HT-29 (cell line): ENCODE measurements around the gene BRD3. TPM values are rescaled to one million over a fixed set of nuclear protein-coding genes. Genes with fewer than 3 reads are reported as not detected.
A peak's percentile ranks its signal among the peaks of the same experiment; 100 is the strongest.
"Not testable (repeated sequence)": the region's sequence is repeated elsewhere in the genome, so short reads cannot be mapped to it uniquely, and the experiment has no call there.

Experiments used
- DNase-seq: peaks from one replicate; pipeline ENCODE4 v3.0.0-alpha.2; 2015; ENCODE audit warnings: low spot score
- total RNA-seq: library from RNA; depleted of rRNA; stranded (reverse); fragments of >200 nt; shearing (Covaris generic); gene quantifications from 2 replicates; pipeline ENCODE4 v1.2.3, GENCODE V29; 2014; rRNA removed

BRD3 gene
- 15.8 and 21.8 TPM in 2 replicates for total RNA-seq

DNA sequence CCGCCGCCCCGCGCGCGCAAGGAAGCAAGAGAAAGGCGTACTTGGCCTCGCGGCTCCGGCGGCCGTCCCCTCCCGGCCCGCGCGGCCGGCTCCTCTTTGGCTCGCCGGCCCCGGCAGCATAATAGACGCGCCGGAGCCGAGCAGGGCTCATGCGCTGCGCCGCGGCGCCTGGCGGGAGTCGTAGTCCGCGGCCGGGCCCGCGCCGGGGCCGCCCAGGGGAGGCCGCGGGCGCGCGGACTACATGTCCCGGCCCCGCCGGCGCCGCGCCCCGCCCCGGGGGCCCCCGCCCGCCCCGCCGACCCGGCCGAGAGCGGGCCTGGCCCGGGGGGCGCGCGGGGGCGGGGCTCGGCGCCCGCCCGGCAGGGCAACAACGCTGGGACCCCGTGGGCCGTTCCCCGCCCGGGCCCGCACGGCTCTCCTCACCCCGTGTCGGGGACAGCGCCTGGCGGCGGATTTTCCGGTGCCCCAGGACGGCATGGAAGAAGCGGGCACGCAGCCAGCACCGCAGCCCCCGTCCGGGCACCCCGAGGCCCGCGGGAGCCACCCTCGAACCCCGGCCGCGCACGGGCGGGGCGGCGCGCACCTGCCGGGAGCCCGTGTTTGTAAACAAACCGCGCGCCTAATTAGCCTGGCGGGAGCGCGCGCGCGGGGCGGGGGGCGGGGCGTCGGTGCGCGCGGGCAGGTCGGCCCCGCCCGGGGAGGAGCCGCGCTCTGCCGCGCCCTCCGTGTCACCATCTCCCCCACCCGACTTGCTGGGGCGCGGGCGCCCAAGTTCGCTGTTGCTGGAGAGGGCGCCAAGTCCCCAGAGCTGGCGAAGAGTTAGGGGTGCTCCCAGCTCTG is at the start of gene BRD3:
Gene BRD3, minus strand, starts transcription at position 123 of the 840 bp plus-strand sequence. CDS start 14,549 bp downstream, outside the sequence.
- peak; percentile 86 for DNase-seq

DNA sequence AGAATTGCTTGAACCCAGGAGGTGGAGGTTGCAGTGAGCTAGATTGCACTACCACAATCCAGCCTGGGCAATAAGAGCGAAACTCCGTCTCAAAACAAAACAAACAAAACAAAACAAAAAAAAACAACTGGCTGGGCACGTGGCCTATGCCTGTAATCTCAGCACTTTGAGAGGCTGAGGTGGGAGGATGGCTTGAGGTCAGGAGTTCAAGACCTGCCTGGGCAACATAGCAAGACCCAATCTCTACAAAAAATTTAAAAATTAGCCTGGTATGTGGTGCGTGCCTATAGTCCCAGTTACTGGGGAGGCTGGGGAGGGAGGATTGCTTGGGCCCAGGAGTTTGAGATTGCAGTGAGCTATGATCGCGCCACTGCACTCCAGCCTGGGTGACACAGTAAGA is 44.7 kb upstream of the BRD3 start:
- DNase-seq = no peak

DNA sequence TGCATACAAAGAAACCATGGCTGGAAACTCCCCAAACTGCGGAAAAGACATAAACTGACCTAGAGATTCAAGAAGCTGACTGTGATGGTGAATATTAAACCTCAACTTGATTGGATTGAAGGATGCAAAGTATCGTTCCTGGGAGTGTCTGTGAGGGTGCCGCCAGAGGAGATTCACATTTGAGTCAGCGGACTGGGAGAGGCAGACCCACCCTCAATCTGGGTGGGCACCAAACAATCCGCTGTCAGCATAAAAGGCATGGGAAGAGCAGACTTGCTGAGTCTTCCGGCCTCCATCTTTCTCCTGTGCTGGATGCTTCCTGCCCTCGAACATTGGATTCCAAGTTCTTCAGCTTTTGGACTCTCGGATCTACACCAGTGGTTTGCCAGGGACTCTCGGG is 43.2 kb upstream of the BRD3 start:
- no peak for DNase-seq

DNA sequence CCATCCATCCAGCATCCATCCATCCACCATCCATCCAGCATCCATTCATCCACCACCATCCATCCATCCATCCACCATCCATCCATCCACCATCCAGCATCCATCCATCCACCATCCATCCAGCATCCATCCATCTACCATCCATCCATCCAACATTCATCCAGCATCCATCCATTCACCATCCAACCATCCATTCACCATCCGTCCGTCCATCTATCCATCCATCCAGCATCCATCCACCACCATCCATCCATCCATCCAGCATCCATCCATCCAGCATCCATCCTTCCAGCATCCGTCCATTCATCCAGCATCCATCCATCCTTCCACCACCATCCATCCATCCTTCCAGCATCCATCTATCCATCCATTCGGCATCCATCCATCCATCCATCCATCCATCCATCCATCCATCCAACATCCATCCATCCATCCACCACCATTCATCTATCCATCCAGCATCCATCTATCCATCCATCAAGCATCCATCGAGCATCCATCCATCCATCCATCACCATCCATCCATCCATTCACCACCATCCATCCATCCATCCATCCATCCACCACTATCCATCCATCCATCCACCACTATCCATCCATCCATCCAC is 35.7 kb upstream of the BRD3 start:
- DNase-seq = no peak

DNA sequence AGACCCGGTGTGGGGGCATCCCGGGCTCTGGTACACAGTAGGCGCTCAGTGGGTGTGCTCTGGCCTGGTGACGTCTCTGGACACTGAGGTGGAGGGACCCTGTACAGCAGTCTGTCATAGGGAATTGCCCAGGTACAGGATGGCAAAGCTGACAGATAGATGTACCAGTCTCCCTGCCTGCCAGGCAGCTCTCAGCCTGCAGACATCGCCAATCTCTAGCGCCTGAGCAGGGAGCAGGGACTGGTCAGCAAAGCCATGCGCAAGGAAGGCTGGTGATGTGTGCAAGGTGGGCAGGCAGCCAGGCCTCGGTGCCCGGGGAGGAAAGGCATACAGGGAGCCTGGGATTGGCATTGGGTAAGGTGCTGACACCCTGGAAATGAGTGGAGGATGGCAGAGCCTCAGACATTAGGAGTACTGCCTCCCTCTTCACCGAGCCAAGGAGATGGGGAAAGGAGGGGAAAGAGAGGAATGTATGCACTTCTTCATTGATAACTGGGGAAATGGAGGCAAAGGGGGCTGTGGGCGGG is 33.9 kb upstream of the BRD3 start:
- DNase-seq = no peak

DNA sequence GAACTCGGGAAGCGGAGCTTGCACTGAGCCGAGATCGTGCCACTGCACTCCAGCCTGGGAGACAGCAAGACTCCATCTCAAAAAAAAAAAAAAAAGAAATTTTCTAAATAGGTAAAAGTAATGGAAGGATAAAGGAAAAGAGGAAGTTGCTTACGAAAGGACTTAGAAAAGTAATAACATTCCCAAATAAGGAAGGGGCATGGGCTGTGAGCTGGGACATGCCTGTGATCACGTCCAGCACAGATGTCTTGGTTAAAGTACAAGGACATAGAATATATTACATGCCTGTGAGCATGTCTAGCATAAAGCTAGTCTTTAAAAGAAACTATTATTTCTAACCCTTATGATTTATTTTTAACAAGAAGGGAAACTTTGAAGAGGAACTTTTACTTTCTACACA is 33.3 kb upstream of the BRD3 start:
- not testable (repeated sequence) for DNase-seq

DNA sequence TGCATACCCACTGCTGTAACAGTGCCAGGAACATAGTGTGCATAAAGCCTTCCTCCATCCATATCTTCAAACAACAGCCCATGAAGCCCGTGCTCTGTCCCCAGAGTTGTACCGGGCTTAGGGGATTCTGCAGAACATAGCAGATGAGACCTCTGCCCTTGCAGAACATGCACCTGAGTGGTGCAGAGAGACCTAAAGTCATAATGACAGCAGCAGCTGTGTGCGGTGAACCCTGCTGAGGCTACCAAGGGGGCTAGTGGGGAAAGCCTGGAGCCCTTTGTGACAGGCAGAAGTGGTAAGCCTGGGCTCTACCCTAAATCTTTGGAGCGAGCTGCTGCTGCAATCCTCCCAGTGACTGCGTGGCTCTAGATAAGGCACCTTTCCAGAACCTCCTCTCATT is 32.2 kb upstream of the BRD3 start:
- DNase-seq = no peak

DNA sequence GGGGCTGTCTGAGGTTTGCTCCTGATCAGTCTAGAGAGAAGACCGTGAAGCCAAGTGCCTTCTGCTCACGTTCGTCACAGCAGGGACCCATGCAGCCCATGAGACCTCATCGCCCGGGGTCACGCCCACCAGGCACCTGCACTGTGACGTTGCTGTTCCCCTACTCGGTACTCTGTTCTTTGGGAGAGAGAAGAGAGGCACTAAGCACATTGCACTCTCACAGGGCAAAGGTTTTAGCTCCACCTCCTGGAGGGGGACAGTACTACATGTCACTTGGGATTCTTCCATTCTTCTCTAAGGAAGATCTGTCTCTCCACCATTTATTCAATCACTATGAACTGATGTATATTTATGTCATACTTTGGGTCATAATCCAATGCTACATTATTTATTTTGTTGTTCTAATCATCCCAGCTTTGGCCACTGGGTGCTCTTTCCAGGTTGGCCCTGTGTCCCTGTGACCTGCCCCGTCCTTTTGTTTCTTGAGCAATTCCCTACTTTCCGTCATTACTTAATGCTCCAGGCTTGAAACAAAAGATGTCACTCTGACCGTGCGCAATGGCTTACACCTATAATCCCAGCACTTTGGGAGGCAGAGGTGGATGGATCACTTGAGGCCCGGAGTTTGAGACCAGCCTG is 31.4 kb upstream of the BRD3 start:
- peak; percentile 88 for DNase-seq

DNA sequence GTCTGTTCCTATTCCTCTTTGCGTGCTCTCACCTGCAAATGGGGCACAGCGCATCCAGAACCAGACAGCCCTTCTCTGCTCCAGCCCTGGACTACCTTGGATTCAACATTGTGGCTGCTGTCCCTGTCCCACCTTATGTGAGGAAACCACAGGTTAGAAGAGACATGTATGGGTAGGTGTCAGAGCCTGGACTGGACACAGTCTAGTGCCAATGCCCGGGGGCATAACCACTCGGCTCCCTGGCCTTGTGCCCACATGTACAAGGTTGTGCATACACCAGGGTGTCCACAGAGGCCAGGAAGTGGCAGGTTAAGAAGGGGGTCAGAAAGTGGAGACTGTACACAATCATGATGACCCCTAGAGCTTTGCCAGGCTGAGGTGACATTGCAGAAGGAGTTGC is 22.1 kb upstream of the BRD3 start:
- DNase-seq = no peak

DNA sequence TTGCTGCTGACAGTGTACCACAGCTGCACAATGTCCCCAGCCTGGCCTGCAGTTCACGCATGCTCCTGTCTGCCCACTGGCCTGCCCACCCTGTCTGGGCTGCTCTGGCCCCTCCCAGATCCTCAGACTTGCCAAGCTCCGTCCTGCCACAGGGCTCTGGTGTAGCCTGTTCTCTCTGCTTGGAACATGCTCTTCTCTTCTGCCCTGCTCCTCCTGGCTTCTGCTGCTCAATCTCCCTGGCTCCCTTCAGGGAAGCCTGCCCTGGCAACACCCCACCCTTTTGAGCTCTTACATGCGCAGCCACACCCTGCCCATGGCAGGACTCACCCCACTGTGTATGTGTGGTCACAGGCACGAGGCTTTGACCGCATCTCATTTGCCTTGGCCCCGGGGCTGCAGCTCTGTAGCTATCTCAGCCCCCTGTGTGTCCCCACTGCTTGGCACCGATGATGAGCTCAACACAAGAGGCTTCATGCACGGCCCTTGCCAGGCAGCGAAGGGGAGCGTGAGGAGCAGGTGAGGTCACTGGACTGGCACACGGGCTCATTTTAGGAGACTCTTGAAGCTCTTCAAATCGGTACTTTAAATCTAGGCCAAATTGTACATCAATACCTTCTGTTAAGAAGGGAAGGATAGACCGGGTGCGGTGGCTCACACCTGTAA is 20.4 kb upstream of the BRD3 start:
- no peak for DNase-seq

DNA sequence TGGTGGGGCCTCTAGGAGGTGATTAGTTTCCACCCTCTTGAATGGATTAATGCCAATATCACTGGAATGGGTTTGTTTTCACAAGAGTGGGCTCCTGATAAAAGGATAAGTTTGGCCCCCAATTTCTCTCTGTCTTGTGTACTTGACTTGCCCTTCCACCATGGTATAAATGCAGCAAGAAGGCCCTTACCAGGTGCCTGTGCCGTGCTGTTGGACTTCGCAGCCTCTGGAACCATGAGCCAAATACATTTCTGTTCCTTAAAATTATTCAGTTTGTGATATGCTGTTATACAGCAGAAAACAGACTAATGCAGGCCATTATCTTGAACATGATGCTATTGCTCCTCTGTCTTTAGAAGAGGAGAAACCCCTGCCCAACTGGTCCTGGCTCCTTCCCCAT is 17.8 kb upstream of the BRD3 start:
- no peak for DNase-seq

DNA sequence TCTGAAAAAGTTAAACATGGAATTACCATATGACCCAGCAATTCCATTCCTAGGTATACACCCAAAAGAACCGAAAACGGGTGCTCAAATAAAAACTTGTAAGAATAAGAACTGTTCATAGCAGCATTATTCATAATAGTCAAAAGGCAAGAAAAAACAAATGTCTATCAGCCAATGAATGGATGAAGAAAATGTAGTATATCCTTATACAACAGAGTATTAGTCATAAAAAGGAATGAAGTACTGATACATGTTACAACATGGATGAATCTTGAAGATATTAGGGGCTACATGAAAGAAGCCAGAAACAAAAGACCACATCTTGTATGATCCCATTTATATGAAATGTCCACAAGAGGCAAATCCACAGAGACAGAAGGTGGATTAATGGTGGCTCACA is 15.6 kb upstream of the BRD3 start:
- no peak for DNase-seq

DNA sequence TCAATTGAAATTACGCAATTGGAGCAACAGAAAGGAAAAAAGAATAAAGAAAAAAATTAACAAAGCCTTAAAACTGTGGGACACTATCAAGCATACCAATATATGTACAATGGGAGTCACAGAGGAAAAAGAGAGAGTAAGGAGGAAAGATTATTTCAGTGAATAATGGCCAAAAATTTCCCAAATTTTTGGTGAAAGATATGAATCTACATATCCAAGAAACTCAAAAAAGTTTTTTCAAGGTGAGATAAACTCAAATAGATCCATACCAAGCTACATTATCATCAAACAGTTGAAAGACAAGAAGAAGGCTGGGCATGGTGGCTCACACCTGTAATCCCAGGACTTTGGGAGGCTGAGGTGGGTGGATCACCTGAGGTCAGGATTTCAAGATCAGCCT is 8.8 kb upstream of the BRD3 start:
- no peak for DNase-seq

DNA sequence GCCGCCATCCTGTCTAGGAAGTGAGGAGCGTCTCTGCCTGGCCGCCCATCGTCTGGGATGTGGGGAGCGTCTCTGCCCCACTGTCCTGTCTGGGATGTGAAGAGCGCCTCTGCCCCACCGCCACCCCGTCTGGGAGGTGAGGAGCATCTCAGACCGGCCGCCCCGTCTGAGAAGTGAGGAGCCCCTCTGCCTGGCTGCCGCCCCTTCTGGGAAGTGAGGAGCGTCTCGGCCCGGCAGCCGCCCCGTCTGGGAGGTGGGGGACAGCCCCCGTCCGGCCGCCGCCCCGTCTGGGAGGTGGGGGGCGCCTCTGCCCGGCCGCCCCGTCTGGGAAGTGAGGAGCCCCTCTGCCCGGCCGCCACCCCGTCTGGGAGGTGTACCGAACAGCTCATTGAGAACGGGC is 7.9 kb upstream of the BRD3 start:
- not testable (repeated sequence) for DNase-seq

DNA sequence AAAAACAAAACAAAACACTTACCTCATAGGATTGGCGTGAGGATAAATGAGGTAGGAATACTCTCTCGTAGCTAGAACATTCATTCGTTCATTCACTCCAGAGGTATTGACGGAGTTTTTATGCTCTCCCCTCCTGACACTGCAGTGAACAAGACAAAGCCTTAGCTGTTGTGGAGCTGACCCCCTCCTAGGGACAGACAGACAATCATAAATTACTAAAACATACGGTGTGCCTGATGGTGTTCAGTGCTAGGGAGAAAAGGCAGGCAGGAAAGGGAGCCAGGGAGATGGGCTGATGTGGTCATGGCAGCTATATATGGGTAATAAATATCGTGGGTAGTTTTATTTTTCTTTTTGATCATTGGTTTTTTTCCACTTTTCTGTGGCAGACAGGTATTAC is 5.7 kb upstream of the BRD3 start:
- DNase-seq = no peak

DNA sequence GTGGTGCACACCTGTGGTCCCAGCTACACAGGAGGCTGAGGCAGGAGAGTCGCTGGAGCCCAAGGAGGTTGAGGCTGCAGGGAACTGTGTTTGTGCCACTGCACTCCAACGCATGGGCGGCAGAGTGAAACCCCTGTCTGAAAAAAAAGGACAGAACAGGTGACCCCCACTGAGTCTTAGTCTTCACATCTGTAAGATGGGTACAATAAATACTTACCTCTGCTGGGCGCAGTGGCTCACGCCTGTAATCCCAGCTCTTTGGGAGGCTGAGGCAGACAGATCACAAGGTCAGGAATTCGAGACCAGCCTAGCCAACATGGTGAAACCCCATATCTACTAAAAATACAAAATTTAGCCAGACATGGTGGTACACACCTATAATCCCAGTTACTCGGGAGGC is 4.9 kb upstream of the BRD3 start:
- not testable (repeated sequence) for DNase-seq

DNA sequence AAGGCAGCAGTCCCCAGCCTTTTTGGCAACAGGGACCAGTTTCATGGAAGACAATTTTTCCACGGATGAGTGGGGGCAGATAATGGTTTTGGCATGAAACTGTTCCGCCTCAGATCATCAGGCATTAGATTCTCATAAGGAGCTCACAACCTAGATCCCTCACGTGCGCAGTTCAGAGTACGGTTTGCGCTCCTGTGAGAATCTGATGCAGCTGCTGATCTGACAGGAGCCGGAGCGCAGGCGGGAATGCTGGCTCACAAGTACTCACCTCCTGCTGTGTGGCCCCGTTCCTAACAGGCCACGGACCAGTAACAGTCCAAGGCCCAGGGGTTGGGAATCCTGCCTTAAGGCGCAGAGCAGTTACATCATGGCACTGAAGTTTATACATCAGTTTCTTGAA is 3.3 kb upstream of the BRD3 start:
- no peak for DNase-seq

DNA sequence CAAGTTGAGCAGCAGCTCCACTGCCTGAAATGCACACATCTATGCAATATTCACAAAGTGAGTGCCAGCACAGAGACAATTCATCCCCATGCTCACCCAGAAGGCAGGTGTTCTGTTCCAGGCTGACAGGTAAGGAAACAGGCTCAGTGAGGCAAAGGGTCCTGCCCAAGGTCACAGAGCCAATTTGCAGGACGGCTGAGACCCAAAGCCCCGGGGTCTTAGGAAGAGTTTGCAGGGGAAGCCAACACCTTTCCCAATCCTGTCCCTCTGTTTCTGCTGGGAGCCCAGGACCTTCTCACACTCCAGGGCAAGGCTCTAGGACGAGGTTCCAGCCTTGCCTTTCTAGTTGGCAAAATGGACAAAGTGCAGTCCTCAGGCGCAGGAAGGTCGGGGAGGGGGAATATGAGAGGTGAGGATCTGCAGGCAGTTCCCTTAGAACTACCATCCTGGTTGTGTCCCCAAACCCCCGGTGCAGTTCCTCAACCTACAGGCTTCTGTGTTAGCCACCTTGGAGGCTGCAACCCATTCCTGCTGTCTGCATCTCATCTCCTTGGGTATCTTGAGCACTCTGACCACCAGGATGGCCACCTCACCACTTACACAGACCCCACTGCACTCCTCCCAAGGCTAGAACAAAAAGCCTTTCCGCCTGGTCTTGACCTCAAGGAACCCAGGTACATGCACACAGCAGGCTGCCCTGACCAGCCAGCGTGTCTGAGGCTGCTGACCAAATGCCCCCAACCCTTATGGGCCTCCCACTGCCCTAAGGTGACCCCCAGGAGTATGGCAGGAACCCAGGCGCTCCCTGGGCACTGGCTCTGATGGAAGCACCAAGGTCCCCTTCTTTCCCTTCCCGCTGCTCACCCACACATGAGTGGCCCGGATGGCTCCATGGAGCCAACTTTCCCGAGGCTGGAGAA is 1.9 kb upstream of the BRD3 start:
- DNase-seq = no peak

DNA sequence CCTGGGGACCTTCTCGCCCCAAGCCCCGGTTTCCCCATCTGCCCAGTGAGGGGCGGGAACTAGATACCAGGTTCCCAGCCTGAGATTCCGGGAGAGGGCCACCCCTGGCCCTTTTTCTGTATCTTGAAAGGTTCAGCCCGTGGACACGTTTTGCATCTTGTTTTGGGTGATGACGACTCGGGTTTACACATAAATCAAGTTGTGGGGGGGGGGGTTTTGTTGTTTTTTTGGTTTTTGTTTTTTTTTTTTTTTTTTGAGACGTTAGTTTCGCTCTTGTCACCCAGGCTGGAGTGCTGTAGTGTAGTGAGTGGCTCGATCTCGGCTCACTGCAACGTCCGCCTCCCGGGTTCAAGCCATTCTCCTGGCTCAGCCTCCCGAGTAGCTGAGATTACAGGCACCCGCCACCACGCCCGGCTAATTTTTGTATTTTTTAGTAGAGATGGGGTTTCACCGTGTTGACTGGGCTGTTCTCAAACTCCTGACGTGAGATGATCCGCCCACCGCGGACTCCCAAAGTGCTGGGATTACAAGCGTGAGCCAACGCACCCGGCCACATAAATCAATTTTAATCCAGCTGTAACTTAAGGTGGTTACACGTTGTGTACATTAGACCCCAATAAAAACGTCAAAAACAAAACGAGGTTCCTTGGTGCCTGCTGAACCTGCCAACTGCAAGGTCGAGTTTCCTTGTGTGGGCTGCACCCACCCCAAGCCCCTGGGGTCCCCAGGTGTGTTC is 1.1 kb upstream of the BRD3 start:
- no peak for DNase-seq
